Motor neuron (in vitro differentiated cells): ENCODE measurements around the gene NKX2-8. TPM values are rescaled to one million over a fixed set of nuclear protein-coding genes. Genes with fewer than 3 reads are reported as not detected.

ENCODE experiments used
- ATAC-seq, 8 experiments: fragments of 200-7000 bp; cut with Tn5 transposase; replicated peaks in 6 of 8; 2 replicates each; pipeline ENCODE4 v1.8.0; 2021; ENCODE audit warnings: mild to moderate bottlenecking in 8 of 8, moderate library complexity in 8 of 8
- H3K27ac ChIP-seq, 2 donors: fragments of 250-450 bp; sonication (Bioruptor Pico); 2 replicates each; pipeline ENCODE4 v1.9.0; 2021; ENCODE audit warnings: antibody characterized with exemption in 2 of 2, mild to moderate bottlenecking in 2 of 2, moderate library complexity in 1 of 2
- H3K4me1 ChIP-seq, 2 donors: fragments of 250-450 bp; sonication (Bioruptor Pico); replicated peaks in 1 of 2; 2 replicates each; pipeline ENCODE4 v1.6.1; 2021; ENCODE audit warnings: antibody characterized with exemption in 2 of 2, mild to moderate bottlenecking in 2 of 2, moderate library complexity in 1 of 2
- H3K4me3 ChIP-seq, 5 donors: fragments of 250-450 bp; sonication (Bioruptor Pico); 2 replicates each; pipeline ENCODE4 v1.9.0; 2021; ENCODE audit warnings: antibody characterized with exemption in 5 of 5, mild to moderate bottlenecking in 5 of 5, moderate library complexity in 4 of 5
- WGBS, 10 experiments: fragments of 450-650 bp; shearing (Covaris generic); methylation state at CpG; one replicate each; pipeline ENCODE4 v1.0.0; 2022; 5-methylcytosine and 5-hydroxymethylcytosine counted together
- in situ Hi-C, 9 experiments: fragments of 400-800 bp; cut with MboI; loops; one replicate each; pipeline ENCODE4 v1.15.0; 2021; ENCODE audit warnings: low sequenced_read_pairs in 9 of 9, low pct_unique_long_range_greater_than_20kb in 2 of 9; ENCODE audit not compliant: unreplicated experiment in 9 of 9
- total RNA-seq, 8 experiments: library from RNA; unstranded; fragments of 300-600 nt; gene quantifications; 2 replicates each; pipeline versions ENCODE4 v1.2.3 to v1.2.4, GENCODE V29; 2022

The NKX2-8 gene
- under 1 TPM in 4 of 8 experiments, not detected in 4; 0.11 to 0.57 (median 0.39) TPM for total RNA-seq

- peak within 1 kb of the TSS; percentile 26 to 42 (median 37) for H3K4me3 ChIP-seq
- WGBS, 10 experiments: 0% methylated on average over 6 of the region's 62 CpGs; no CpG with 5 or more reads in 9 of the 10 experiments
- H3K27ac ChIP-seq: no peak within 1 kb of the TSS
- in situ Hi-C loops: no loop called here
- ATAC-seq: peak in 3 of 8 experiments; percentile 19 to 36 (median 23)
- peaks cover 4 to 23% of the 10 kb centered on the region in 2 donors for H3K4me1 ChIP-seq
Measured at GRCh38 chr14:36582011-36582873, at the start of gene NKX2-8. Gene NKX2-8 (minus strand): TSS chr14:36582614. CDS start chr14:36582389, 225 bp downstream.

GRCh38 chr14:36627981-36628380 is 45.6 kb upstream of the NKX2-8 start:
- Histone ChIP-seq H3K4me3 (no peak overlapping the region), H3K4me1 (no peaks in the 10 kb centered on the region), H3K27ac (no peak overlapping the region)
- in situ Hi-C loops: loop anchor here in 3 of 9 experiments (25.0 kb wide), 3 partner anchors 309 to 534 kb away; partner anchors contain the start of gene SLC25A21 (in 1 of the 3)
- ATAC-seq: no peak
- WGBS, 10 experiments: 6 to 68% (median 28%) methylated on average over 1 to 3 of the region's 3 CpGs; no CpG with 5 or more reads in 2 of the 10 experiments

GRCh38 chr14:36626151-36626550 is 43.7 kb upstream of the NKX2-8 start:
- WGBS, 10 experiments: 0 to 93% (median 40%) methylated on average over 1 to 4 of the region's 4 CpGs; no CpG with 5 or more reads in 2 of the 10 experiments
- in situ Hi-C loops: loop anchor here in 3 of 9 experiments (25.0 kb wide), 3 partner anchors 311 to 536 kb away; partner anchors contain the start of gene SLC25A21 (in 1 of the 3)
- peak in 3 of 8 experiments; percentile 34 to 93 (median 69) for ATAC-seq
- Histone ChIP-seq H3K4me3 (no peak overlapping the region), H3K27ac (no peak overlapping the region), H3K4me1 (no peaks in the 10 kb centered on the region)

GRCh38 chr14:36625436-36625835 is 43.0 kb upstream of the NKX2-8 start:
- in situ Hi-C loops: loop anchor here in 3 of 9 experiments (25.0 kb wide), 3 partner anchors 312 to 537 kb away; partner anchors contain the start of gene SLC25A21 (in 1 of the 3)
- 0 to 87% (median 69%) methylated on average over 1 to 4 of the region's 4 CpGs; no CpG with 5 or more reads in 2 of the 10 experiments for whole genome bisulfite sequencing, 10 experiments

GRCh38 chr14:36625014-36625413 is 42.6 kb upstream of the NKX2-8 start:
- in situ Hi-C loops: loop anchor here in 3 of 9 experiments (25.0 kb wide), 3 partner anchors 312 to 537 kb away; partner anchors contain the start of gene SLC25A21 (in 1 of the 3)
- Histone ChIP-seq H3K4me3 (no peak overlapping the region), H3K4me1 (no peaks in the 10 kb centered on the region), H3K27ac (no peak overlapping the region)
- WGBS, 10 experiments: 0 to 100% (median 50%) methylated on average over 1 of the region's 1 CpG; no CpG with 5 or more reads in 6 of the 10 experiments
- ATAC-seq: no peak

More at GRCh38 chr14:36625436-36625835, 43.0 kb upstream of the NKX2-8 start:
- Histone ChIP-seq H3K4me3 (no peak overlapping the region), H3K4me1 (no peaks in the 10 kb centered on the region), H3K27ac (no peak overlapping the region)
- ATAC-seq: no peak

- in situ Hi-C loops: loop anchor here in 2 of 9 experiments (25.0 kb wide), 2 partner anchors 558 to 733 kb away; no protein-coding TSS in a partner anchor
- no peak overlapping the region for H3K4me3 ChIP-seq
- 20 to 100% (median 73%) methylated on average over 1 to 2 of the region's 2 CpGs; no CpG with 5 or more reads in 1 of the 10 experiments for WGBS, 10 experiments
- H3K4me1 ChIP-seq: no peaks in the 10 kb centered on the region
- no peak overlapping the region for H3K27ac ChIP-seq
- no peak for ATAC-seq
Measured at GRCh38 chr14:36619853-36620252, 37.4 kb upstream of the NKX2-8 start.

- 7 to 90% (median 57%) methylated on average over 1 to 3 of the region's 3 CpGs for WGBS, 10 experiments
- no peak overlapping the region for H3K27ac ChIP-seq
- ATAC-seq: no peak
- no peak overlapping the region for H3K4me3 ChIP-seq
- no peaks in the 10 kb centered on the region for H3K4me1 ChIP-seq
- in situ Hi-C loops: loop anchor here in 2 of 9 experiments (25.0 kb wide), 2 partner anchors 557 to 732 kb away; no protein-coding TSS in a partner anchor
Measured at GRCh38 chr14:36619131-36619530, 36.7 kb upstream of the NKX2-8 start.

- Histone ChIP-seq H3K4me3 (no peak overlapping the region), H3K4me1 (no peaks in the 10 kb centered on the region), H3K27ac (no peak overlapping the region)
- ATAC-seq: no peak
- 0 to 53% (median 20%) methylated on average over 2 of the region's 2 CpGs; no CpG with 5 or more reads in 3 of the 10 experiments for WGBS, 10 experiments
- in situ Hi-C loops: loop anchor here in 2 of 9 experiments (25.0 kb wide), 2 partner anchors 556 to 731 kb away; no protein-coding TSS in a partner anchor
Measured at GRCh38 chr14:36618641-36619040, 36.2 kb upstream of the NKX2-8 start.

- Histone ChIP-seq H3K27ac (no peak overlapping the region), H3K4me3 (no peak overlapping the region), H3K4me1 (no peaks in the 10 kb centered on the region)
- WGBS, 10 experiments: 0 to 90% (median 63%) methylated on average over 1 to 3 of the region's 5 CpGs; no CpG with 5 or more reads in 4 of the 10 experiments
- no peak for ATAC-seq
- in situ Hi-C loops: loop anchor here in 2 of 9 experiments (25.0 kb wide), 2 partner anchors 556 to 731 kb away; no protein-coding TSS in a partner anchor
Measured at GRCh38 chr14:36617824-36618223, 35.4 kb upstream of the NKX2-8 start.

GRCh38 chr14:36605506-36605857 is 23.1 kb upstream of the NKX2-8 start:
- in situ Hi-C loops: loop anchor here in 2 of 9 experiments (25.0 kb wide), 2 partner anchors 543 to 718 kb away; no protein-coding TSS in a partner anchor
- Histone ChIP-seq H3K4me1 (peaks cover 0 to 6% of the 10 kb centered on the region in 2 donors), H3K4me3 (no peak overlapping the region), H3K27ac (no peak overlapping the region)
- WGBS, 10 experiments: 11 to 73% (median 40%) methylated on average over 1 of the region's 1 CpG; no CpG with 5 or more reads in 1 of the 10 experiments
- ATAC-seq: no peak

- H3K27ac ChIP-seq: no peak overlapping the region
- ATAC-seq: peak; percentile 58 to 87 (median 78)
- in situ Hi-C loops: loop anchor here in 2 of 9 experiments (25.0 kb wide), 2 partner anchors 543 to 718 kb away; no protein-coding TSS in a partner anchor
- WGBS, 10 experiments: 0 to 8% (median 0%) methylated on average over 2 to 4 of the region's 4 CpGs; no CpG with 5 or more reads in 1 of the 10 experiments
- H3K4me3 ChIP-seq: no peak overlapping the region
- H3K4me1 ChIP-seq: peaks cover 0 to 6% of the 10 kb centered on the region in 2 donors
Measured at GRCh38 chr14:36604757-36605505, 22.5 kb upstream of the NKX2-8 start.

GRCh38 chr14:36600431-36600830 is 18.0 kb upstream of the NKX2-8 start:
- Histone ChIP-seq H3K4me3 (no peak overlapping the region), H3K4me1 (peaks cover 0 to 6% of the 10 kb centered on the region in 2 donors), H3K27ac (no peak overlapping the region)
- no peak for ATAC-seq
- in situ Hi-C loops: loop anchor here in 2 of 9 experiments (25.0 kb wide), 2 partner anchors 538 to 713 kb away; no protein-coding TSS in a partner anchor
- 0 to 29% (median 14%) methylated on average over 1 to 3 of the region's 3 CpGs; no CpG with 5 or more reads in 5 of the 10 experiments for WGBS, 10 experiments
